Measurements from ENCODE around the gene AGPS. TPM values are rescaled to one million over a fixed set of nuclear protein-coding genes. Genes with fewer than 3 reads are reported as not detected.

The AGPS gene
- total and polyA plus RNA-seq, 2 of the 13 experiments (the other 11 are each of a cell fraction or from before 2014, with no cell fraction given), result 39.4 to 99.0 TPM

- TF ChIP-seq WIZ (CRISPR knock-in tag; IDR thresholded peaks at IDR 0.05), result 0 out of 2 replicates have a peak, but pooled peaks have one; percentile 9
- 0 out of 2 replicates have a peak, but pooled peaks have one; percentile 4 for TF ChIP-seq TBX2 (CRISPR knock-in tag; IDR thresholded peaks at IDR 0.05; ENCODE audit: borderline replicate concordance)
- TF ChIP-seq PRMT3 (CRISPR knock-in tag; IDR thresholded peaks at IDR 0.05; ENCODE audit: borderline replicate concordance, low read depth), result no peak
- TF ChIP-seq MAFF (IDR thresholded peaks at IDR 0.05; ENCODE audit: low read depth, low read length), result no peak
- TF ChIP-seq ZNF781 (CRISPR knock-in tag; IDR thresholded peaks at IDR 0.05; ENCODE audit: borderline replicate concordance, not compliant biosample characterization), result peak; percentile 11
- no peak for TF ChIP-seq U2AF2 (IDR thresholded peaks at IDR 0.05; ENCODE audit: low read depth, low read length)
- TF ChIP-seq ZNF205 (CRISPR knock-in tag; IDR thresholded peaks at IDR 0.05), result peak; percentile 9; the same call in 1 of the 2 replicates
- TF ChIP-seq MEF2D (CRISPR knock-in tag; IDR thresholded peaks at IDR 0.05), result no peak
- TF ChIP-seq ZNF710 (CRISPR knock-in tag; IDR thresholded peaks at IDR 0.05; ENCODE audit: borderline replicate concordance), result 0 out of 2 replicates have a peak, but pooled peaks have one; percentile 25
- TF ChIP-seq, protein P1, sequence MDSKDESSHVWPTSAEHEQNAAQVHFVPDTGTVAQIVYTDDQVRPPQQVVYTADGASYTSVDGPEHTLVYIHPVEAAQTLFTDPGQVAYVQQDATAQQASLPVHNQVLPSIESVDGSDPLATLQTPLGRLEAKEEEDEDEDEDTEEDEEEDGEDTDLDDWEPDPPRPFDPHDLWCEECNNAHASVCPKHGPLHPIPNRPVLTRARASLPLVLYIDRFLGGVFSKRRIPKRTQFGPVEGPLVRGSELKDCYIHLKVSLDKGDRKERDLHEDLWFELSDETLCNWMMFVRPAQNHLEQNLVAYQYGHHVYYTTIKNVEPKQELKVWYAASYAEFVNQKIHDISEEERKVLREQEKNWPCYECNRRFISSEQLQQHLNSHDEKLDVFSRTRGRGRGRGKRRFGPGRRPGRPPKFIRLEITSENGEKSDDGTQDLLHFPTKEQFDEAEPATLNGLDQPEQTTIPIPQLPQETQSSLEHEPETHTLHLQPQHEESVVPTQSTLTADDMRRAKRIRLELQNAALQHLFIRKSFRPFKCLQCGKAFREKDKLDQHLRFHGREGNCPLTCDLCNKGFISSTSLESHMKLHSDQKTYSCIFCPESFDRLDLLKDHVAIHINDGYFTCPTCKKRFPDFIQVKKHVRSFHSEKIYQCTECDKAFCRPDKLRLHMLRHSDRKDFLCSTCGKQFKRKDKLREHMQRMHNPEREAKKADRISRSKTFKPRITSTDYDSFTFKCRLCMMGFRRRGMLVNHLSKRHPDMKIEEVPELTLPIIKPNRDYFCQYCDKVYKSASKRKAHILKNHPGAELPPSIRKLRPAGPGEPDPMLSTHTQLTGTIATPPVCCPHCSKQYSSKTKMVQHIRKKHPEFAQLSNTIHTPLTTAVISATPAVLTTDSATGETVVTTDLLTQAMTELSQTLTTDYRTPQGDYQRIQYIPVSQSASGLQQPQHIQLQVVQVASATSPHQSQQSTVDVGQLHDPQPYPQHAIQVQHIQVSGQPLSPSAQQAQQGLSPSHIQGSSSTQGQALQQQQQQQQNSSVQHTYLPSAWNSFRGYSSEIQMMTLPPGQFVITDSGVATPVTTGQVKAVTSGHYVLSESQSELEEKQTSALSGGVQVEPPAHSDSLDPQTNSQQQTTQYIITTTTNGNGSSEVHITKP (CRISPR knock-in tag; IDR thresholded peaks at IDR 0.05; ENCODE audit: low read depth), result peak; percentile 4; the same call in 1 of the 2 replicates
- 0 out of 2 replicates have a peak, but pooled peaks have one; percentile 20 for TF ChIP-seq SMYD3 (CRISPR knock-in tag; IDR thresholded peaks at IDR 0.05)
- TF ChIP-seq MTF2 (CRISPR knock-in tag; IDR thresholded peaks at IDR 0.05; ENCODE audit: borderline replicate concordance), result no peak
- no peak for TF ChIP-seq NFYB (CRISPR knock-in tag; IDR thresholded peaks at IDR 0.05)
- TF ChIP-seq SALL2 (CRISPR knock-in tag; IDR thresholded peaks at IDR 0.05), result 0 out of 2 replicates have a peak, but pooled peaks have one; percentile 12
- 0 out of 2 replicates have a peak, but pooled peaks have one; percentile 5 for TF ChIP-seq SAFB2 (CRISPR knock-in tag; IDR thresholded peaks at IDR 0.05; ENCODE audit: borderline replicate concordance, low read depth)
- TF ChIP-seq, protein P2, sequence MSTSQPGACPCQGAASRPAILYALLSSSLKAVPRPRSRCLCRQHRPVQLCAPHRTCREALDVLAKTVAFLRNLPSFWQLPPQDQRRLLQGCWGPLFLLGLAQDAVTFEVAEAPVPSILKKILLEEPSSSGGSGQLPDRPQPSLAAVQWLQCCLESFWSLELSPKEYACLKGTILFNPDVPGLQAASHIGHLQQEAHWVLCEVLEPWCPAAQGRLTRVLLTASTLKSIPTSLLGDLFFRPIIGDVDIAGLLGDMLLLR (CRISPR knock-in tag; IDR thresholded peaks at IDR 0.05), result no peak
- 0 out of 2 replicates have a peak, but pooled peaks have one; percentile 54 for TF ChIP-seq ZNF878 (CRISPR knock-in tag; IDR thresholded peaks at IDR 0.05)
- 0 out of 4 replicates have a peak, but pooled peaks of 1 of the 2 experiments have one; percentile 7 for TF ChIP-seq KLF16 (CRISPR knock-in tag; IDR thresholded peaks at IDR 0.05)
- TF ChIP-seq SOX5 (CRISPR knock-in tag; IDR thresholded peaks at IDR 0.05; ENCODE audit: borderline replicate concordance), result no peak
- TF ChIP-seq CREM (IDR thresholded peaks at IDR 0.05), result peak; percentile 59
- TF ChIP-seq CREM (CRISPR knock-in tag; IDR thresholded peaks at IDR 0.05), result no peak
- no peak for TF ChIP-seq CHD2 (IDR thresholded peaks at IDR 0.05; ENCODE audit: low read depth, low read length)
- 0 out of 2 replicates have a peak, but pooled peaks have one; percentile 39 for TF ChIP-seq ZBTB7A (CRISPR knock-in tag; IDR thresholded peaks at IDR 0.05)
These were observed 160.8 kb downstream of the AGPS start (continued) for GRCh38 chr2:177553176-177553884.
